HG03520 (cell line): Measurements from ENCODE around the gene IFNA4.
"Not testable (repeated sequence)": the region's sequence is repeated elsewhere in the genome, so short reads cannot be mapped to it uniquely, and the experiment has no call there.

Experiments
- ATAC-seq: cut with Tn5 transposase; IDR thresholded peaks from one replicate; pipeline ENCODE4 v1.9.1; 2021; ENCODE audit warnings: mild to moderate bottlenecking, moderate library complexity; ENCODE audit not compliant: unreplicated experiment

Gene IFNA4

GRCh38 chr9:21187487-21187886 is at the start of gene IFNA4:
IFNA4 (minus strand) TSS chr9:21187587; CDS start chr9:21187531, 56 bp downstream.
- ATAC-seq, result not testable (repeated sequence)

DNA sequence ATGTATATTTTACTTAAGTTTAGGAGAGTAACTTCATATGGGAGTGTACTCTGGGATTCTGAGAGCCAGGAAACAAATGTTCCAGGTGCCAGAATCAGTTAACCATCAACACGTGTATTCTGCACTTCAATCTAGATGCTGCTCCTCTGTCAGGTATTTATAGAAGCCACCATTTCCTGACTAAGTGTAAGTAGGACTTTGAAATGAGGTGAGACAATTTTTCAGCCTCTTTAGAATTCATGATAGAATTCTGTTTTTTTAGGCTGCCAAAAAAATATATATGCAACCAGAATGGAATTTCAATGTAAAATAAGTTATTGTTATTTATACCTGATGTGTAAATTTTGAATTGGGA is 49.0 kb upstream of the IFNA4 start:
- ATAC-seq, result not testable (repeated sequence)

DNA sequence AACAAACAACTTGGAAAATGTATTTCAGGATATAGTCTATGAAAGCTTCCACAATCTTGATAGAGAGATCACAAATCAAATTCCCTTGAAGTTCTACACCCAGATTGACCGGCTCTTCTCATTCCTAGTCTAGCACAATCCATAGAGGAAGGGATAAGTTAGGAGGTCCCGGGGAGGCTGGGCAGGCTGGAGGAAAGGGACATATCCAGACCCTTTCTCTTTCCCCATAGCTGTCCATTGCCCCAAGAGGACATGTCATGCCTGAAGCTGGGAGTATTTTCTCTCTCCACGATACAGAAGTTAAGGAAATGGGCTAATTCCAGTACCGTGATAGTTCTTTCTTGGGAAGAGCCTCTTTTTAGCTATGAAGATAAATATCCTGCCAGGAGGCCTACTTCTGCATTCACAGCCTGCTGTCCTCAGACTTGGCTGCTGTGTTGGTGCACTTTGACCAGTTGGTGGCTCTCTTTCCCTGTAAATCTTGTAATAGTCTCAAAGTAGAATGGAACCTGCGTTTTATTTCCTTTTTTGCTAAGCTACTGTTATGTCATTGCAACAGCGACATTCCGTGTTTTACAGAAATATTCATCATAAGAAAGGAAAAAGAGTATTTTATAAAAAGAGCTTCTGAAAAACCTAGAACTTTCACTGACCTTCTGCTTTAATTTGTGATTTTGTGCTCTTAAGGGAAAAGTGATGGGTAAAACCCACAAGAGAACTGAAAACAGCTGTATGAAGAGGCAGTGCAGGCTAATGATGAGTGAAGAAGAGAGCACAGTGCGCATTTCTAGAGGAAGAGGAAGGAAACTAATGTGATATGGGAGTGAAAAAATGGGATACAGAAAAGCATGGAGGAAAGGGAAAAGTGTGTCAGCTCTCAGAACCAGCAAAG is 48.3 kb upstream of the IFNA4 start:
- peak; percentile 82 for ATAC-seq

DNA sequence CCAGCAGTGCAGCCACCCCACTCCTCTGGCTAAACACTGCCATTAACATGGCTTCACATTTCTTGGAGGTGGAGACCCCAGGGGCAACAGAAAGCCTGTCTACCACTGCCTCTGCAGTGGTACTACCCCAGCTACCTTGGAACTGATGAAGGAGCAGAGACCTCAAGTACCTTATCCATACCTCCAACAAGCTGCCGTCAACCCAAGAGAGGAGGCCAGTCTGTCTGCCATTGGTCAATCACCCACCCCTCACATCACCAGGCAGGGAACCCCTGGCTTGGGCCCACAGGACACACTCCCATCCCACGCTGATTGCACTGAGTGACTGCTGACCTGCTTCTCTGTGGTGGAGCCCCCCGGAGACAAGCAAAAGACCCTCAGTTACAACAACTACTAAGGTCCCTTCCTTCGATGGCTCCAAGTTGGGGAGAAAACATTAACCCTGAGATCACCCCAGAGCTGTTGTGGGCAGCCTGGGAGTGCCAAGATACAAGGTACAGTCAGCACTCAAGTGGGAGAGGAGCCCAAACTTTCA is 46.8 kb upstream of the IFNA4 start:
- no peak for ATAC-seq

DNA sequence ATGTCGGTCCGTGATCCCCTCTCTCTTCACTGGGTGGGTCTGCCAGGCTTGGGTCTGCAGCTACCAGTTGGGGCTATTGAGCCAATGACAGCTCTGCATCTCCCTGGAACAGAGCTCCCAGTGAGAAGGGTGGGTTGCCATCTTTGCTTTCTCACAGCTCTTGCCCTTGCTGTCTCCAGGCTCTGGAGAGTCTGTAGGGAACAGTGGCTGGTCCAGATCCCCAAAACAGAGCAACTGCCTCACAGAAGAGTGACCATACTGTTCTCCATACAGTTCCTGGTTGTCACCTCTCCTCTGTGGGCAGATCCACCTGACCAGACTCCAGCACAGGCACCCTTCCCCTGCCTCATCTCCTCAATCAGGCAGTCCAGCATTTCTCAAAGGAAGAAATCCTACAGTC is 45.9 kb upstream of the IFNA4 start:
- no peak for ATAC-seq

DNA sequence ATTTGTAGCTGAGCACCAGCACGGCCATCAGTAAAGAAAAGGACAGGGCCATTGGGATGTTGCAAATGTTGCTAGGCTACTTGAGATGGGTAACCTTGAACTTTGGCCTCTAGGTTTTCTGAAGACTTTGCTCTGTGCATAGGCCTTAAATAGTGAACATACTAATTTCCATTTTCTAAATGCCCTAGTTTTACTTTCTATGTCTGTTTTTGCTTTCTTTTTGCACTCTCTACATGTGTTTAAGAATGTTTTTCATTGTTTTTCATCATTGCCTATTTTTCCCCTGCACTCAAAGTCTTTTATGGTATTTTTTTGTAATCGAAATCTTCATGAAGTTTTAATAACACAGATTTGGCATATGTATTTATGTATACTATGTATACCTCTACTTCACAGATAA is 40.7 kb upstream of the IFNA4 start, which contains the start of gene IFNA17:
Gene IFNA17, minus strand, starts transcription at position 101 of the 400 bp plus-strand sequence. Its CDS starts 49 bp downstream, at position 52.
- no peak for ATAC-seq

DNA sequence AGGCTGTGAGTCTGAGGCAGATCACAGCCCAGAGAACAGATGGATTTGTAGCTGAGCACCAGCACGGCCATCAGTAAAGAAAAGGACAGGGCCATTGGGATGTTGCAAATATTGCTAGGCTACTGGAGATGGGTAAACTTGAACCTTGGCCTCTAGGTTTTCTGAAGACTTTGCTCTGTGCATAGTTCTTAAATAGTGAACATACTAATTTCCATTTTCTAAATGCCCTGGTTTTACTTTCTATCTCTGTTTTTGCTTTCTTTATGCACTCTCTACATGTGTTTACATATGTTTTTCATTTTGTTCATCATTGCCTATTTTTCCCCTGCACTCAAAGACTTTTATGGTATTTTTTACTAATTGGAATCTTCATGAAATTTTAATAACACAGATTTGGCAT is 29.8 kb upstream of the IFNA4 start, which contains the start of gene IFNA16:
Gene IFNA16, minus strand, starts transcription at position 101 of the 400 bp plus-strand sequence. Its CDS starts 6 bp downstream, at position 95.
- ATAC-seq, result not testable (repeated sequence)

- peak; percentile 67 for ATAC-seq
Measured at GRCh38 chr9:21213411-21214326, 26.3 kb upstream of the IFNA4 start.

- ATAC-seq, result not testable (repeated sequence)
Measured at GRCh38 chr9:21212160-21212559, 24.8 kb upstream of the IFNA4 start.

GRCh38 chr9:21210782-21211181 is 23.4 kb upstream of the IFNA4 start:
- not testable (repeated sequence) for ATAC-seq

GRCh38 chr9:21210311-21210710 is 22.9 kb upstream of the IFNA4 start:
- no peak for ATAC-seq

GRCh38 chr9:21207043-21207442 is 19.7 kb upstream of the IFNA4 start, which contains the start of gene IFNA10:
IFNA10 (minus strand) TSS chr9:21207143; CDS start chr9:21207097, 46 bp downstream.
- not testable (repeated sequence) for ATAC-seq

- ATAC-seq, result no peak
Measured at GRCh38 chr9:21205204-21205603, 17.8 kb upstream of the IFNA4 start.

- ATAC-seq, result not testable (repeated sequence)
Measured at GRCh38 chr9:21202105-21202504, 14.7 kb upstream of the IFNA4 start, which contains the start of gene IFNA7. IFNA7 (minus strand) TSS chr9:21202205; CDS start chr9:21202165, 40 bp downstream.

GRCh38 chr9:21194867-21195776 is 7.7 kb upstream of the IFNA4 start:
- peak; percentile 92 for ATAC-seq

- peak; percentile 91 for ATAC-seq
Measured at GRCh38 chr9:21182810-21183736, 4.3 kb downstream of the IFNA4 start.

DNA sequence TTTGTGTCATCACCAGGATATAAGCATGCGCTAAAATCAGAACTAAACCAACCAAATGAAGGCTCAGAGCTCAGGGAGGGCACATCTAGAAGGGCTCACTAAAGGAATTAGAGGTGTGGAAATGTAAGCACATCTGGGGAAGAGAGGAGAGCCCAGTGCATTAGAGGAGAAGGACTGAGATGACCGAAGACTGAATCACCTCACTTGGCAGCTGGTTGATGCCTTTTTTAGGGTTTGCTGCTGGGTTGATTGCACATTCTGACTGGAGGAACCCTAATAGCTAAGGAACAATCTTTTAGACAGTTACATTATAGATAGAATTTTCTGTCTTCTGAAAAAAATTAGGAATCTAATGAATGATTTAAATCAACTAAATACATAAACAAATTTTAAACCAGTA is 12.7 kb downstream of the IFNA4 start:
- no peak for ATAC-seq

- ATAC-seq, result no peak
Measured at GRCh38 chr9:21172156-21172555, 15.2 kb downstream of the IFNA4 start.

DNA sequence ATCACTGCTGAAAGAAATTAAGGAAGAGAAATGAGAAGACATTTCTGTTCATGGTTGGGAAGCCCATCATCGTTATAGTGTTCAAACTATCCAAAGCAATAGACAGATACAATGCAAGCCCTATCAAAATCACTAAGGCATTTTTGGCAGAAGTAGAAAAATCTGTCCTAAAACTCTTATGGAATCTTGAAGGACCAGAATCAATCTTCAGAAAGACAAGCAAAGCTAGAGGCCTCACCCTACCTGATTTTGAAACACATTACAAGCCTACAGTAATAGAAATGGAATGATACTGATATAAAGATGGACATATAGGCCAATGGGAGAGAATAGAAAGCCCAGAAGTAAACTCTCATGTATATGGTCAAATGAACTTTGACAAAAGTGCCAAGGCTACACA is 16.0 kb downstream of the IFNA4 start:
- ATAC-seq, result no peak
